Naive thymus-derived CD8-positive, alpha-beta T cell (primary cell): ENCODE results near the gene TOE1. TPM values are rescaled to one million over a fixed set of nuclear protein-coding genes. Genes with fewer than 3 reads are reported as not detected.
A peak's percentile ranks its signal among the peaks of the same experiment; 100 is the strongest.
"Not testable (repeated sequence)": the region's sequence is repeated elsewhere in the genome, so short reads cannot be mapped to it uniquely, and the experiment has no call there.

ENCODE experiments used
- ATAC-seq, 2 donors: fragments of 150-1000 bp; cut with Tn5 transposase in 1 of 2; sonication (Bioruptor Pico), chemical (Tn5 transposase) in 1 of 2; 1 replicate in 1 of 2; 2 replicates in 1 of 2; pipeline ENCODE4 v1.10.0; 2021; ENCODE audit warnings: mild to moderate bottlenecking in 2 of 2, moderate library complexity in 2 of 2
- POLR2A ChIA-PET: fragments of 350-600 bp; sonication (Branson Sonifier 250); formaldehyde crosslinking; loops from one replicate; lab custom pipeline; 2021; ENCODE audit warnings: antibody characterized with exemption; lab: Charles Lee
- DNase-seq, 10 donors: peaks; one replicate each; pipeline versions ENCODE4 v3.0.0 to v3.0.0-alpha.2; 2020 to 2022
- H3K27ac Mint-ChIP-seq, 10 donors: one replicate each; pipeline ENCODE4 v1.8.0; 2020 to 2022; ENCODE audit warnings: mild to moderate bottlenecking in 10 of 10, mixed read lengths in 10 of 10, moderate library complexity in 4 of 10, inconsistent platforms in 1 of 10
- H3K27me3 Mint-ChIP-seq, 5 donors: one replicate each; pipeline ENCODE4 v1.8.0; 2021 to 2022; ENCODE audit warnings: mixed read lengths in 5 of 5
- H3K36me3 Mint-ChIP-seq, 3 donors: one replicate each; pipeline ENCODE4 v1.8.0; 2020 to 2022; ENCODE audit warnings: mixed read lengths in 3 of 3, mild to moderate bottlenecking in 2 of 3, inconsistent platforms in 1 of 3
- H3K4me1 Mint-ChIP-seq, 4 donors: one replicate each; pipeline ENCODE4 v1.8.0; 2021 to 2022; ENCODE audit warnings: mixed read lengths in 4 of 4
- H3K4me3 Mint-ChIP-seq, 10 donors: one replicate each; pipeline ENCODE4 v1.8.0; 2020 to 2022; ENCODE audit warnings: mild to moderate bottlenecking in 10 of 10, mixed read lengths in 10 of 10, moderate library complexity in 6 of 10, inconsistent platforms in 1 of 10
- H3K9me3 Mint-ChIP-seq, 9 donors: one replicate each; pipeline ENCODE4 v1.8.0; 2020 to 2022; ENCODE audit warnings: mixed read lengths in 9 of 9, mild to moderate bottlenecking in 3 of 9, inconsistent platforms in 1 of 9, moderate library complexity in 1 of 9
- polyA plus RNA-seq, 3 donors: library from polyadenylated mRNA; unstranded; fragments of 300-500 nt; fragmentation: Illumina TruSeq; gene quantifications; one replicate each; pipeline ENCODE4 v1.2.3, GENCODE V29; 2021
- total RNA-seq, 8 experiments: library from RNA in 2 of 8; stranded (reverse) in 2 of 8; gene quantifications; one replicate each; pipeline ENCODE4 v1.2.3 and lab custom pipeline; 2021 to 2026

Gene TOE1
- total and polyA plus RNA-seq, 5 experiments from 2014 or later, result 8.2 to 24.5 (median 12.3) TPM

DNA sequence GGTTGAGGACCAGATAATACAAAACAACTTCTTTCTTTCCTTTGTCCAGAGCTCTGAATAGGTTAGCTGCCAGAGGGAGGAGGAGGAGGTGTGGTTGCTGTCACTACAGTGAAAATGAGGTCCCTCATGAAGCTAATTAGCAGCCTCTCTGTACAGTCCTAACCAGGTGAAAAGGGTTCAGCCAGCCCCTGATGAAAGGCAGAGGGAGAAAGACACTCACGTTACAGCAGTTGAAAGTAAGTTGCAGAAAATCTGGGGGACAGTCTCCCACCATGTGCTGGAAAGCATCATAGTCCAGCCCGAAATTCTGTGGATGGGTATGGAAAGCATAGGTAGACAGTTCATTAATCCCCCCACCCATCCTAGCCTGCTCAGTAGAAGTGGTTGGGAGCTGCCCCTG, 6.5 kb downstream of the TOE1 start:
- no peak overlapping the region for H3K4me3 Mint-ChIP-seq
- ATAC-seq, result no peak
- DNase-seq, result no peak
- POLR2A ChIA-PET, result no interaction called here
- no peaks in the 10 kb centered on the region for H3K27me3 Mint-ChIP-seq
- peaks cover 7 to 19% (median 15%) of the 10 kb centered on the region in 4 donors for H3K4me1 Mint-ChIP-seq
- peak overlapping the region in 7 of 10 donors; percentile 25 to 65 (median 58) for H3K27ac Mint-ChIP-seq
- peaks cover 0 to 40% (median 0%) of the 10 kb centered on the region in 3 donors for H3K36me3 Mint-ChIP-seq
- H3K9me3 Mint-ChIP-seq, result no peaks in the 10 kb centered on the region

DNA sequence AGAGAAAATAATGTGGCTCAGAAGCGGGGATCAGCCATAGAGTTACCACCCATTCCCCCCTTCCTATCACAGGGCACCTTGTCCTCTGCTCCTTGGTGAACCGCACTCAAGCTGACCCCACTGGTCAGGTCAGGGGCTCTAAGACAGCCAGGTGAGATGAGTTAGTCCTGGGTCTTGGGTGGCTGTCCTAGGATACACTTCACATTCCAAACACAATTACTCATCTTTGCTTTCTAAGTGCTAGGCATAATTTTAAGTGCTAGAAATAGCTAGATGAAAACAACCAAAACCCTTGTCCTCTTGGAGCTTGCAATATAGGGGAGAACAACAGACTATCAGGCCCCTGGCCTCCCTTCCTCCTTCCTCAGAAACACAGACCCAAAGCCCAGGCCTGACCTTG, 8.1 kb downstream of the TOE1 start:
- Mint-ChIP-seq H3K4me3 (no peak overlapping the region), H3K27me3 (no peaks in the 10 kb centered on the region), H3K27ac (peak overlapping the region in 6 of 10 donors; percentile 25 to 84 (median 44)), H3K9me3 (no peaks in the 10 kb centered on the region), H3K36me3 (peaks cover 0 to 26% (median 0%) of the 10 kb centered on the region in 3 donors), H3K4me1 (peaks cover 0 to 5% (median 2%) of the 10 kb centered on the region in 4 donors)
- POLR2A ChIA-PET, result interaction anchor here (1.1 kb wide), 1 partner anchor 8 kb away, joined by 5 read pairs; the partner anchor contains the start of genes MUTYH and TOE1
- DNase-seq (no peak), ATAC-seq (no peak)

DNA sequence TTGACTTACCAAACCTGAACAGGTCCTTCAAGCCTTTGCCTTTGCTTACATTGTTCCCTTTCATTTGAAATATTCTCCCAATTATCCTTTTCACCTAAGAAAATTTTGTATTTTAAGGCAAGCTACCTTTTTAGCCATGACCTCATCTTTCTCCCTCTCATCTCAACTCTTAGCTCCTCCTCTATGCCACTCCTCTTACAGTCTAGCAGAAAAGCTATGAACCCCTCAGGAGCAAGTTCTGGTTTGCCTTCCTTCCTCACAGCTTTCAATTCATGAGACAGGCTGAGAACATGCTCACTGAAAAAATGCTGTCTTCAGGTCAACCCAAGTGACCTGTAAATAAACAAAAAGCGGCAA, 8.6 kb downstream of the TOE1 start:
- Mint-ChIP-seq H3K27me3 (no peaks in the 10 kb centered on the region), H3K4me3 (no peak overlapping the region), H3K4me1 (peaks cover 0 to 2% (median 0%) of the 10 kb centered on the region in 4 donors), H3K27ac (peak overlapping the region in 9 of 10 donors; percentile 7 to 84 (median 39)), H3K36me3 (peaks cover 0 to 20% (median 0%) of the 10 kb centered on the region in 3 donors), H3K9me3 (no peaks in the 10 kb centered on the region)
- POLR2A ChIA-PET, result interaction anchor here (1.1 kb wide), 1 partner anchor 9 kb away, joined by 5 read pairs; the partner anchor contains the start of genes MUTYH and TOE1
- ATAC-seq (no peak), DNase-seq (no peak)

DNA sequence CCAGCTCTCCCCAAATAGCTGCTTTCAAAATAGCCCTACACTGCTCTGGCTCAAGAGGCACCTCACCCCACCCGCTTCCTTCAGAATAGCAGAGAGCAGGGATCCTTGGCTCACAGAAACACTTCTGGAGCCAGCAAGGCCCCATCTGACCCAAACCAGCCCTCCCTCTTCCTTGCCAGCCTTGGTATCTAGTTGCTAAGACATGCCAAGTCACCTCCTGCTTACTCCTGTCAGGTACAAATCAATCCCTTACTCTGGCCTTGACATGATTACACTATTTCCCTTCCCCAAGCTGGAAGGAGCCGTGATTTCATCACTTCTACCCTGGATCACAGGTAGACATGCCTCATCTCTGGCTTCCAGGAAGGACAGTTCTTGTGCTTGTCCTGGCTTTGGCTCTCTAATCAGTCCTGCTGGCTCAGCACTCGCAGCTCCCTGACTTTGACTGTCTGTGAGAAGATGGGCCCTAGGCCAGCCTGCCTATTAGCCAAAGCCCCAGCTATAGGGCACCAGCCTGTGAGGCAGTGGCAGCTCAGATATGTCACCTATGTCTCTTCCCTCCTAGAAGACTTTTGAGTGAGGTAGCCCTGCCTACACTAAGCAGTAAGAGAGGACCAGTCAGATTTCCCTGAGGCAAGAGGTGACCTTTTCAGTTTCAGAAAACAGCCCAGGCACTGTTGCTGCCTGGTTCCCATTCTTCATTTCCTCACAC, 9.2 kb downstream of the TOE1 start:
- Mint-ChIP-seq H3K27ac (peak overlapping the region in 4 of 10 donors; percentile 31 to 84 (median 64)), H3K36me3 (peaks cover 0 to 15% (median 0%) of the 10 kb centered on the region in 3 donors), H3K4me3 (no peak overlapping the region), H3K27me3 (no peaks in the 10 kb centered on the region), H3K4me1 (peaks cover 0 to 2% (median 0%) of the 10 kb centered on the region in 4 donors), H3K9me3 (no peaks in the 10 kb centered on the region)
- DNase-seq, result no peak
- POLR2A ChIA-PET, result interaction anchor here (1.1 to 1.5 kb wide), 2 partner anchors 9 to 10 kb away, joined by 5 to 6 read pairs; partner anchors contain the start of genes MUTYH and TOE1
- ATAC-seq, result no peak

DNA sequence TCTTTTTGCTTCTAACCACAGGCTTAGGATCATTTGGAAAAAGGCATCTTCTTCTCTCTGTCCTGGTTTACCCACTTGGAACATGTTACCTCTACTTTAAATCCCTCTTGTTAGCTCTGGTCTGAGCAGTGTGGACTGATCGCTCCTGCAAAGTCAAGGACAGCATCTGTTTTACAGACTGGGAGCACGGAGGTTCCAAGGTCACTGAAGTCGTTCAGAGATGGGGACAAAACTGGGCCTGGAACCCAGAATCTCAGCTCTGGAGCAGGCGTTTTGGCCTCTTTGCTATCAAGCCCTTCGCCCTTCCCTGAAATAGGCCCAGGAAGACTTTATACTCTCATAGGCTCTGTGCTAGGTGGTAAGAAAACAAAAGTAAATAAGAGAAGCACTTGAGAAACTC, 11.5 kb downstream of the TOE1 start:
- H3K4me1 Mint-ChIP-seq, result no peaks in the 10 kb centered on the region
- no peak overlapping the region for H3K27ac Mint-ChIP-seq
- ATAC-seq (no peak), DNase-seq (no peak)
- H3K27me3 Mint-ChIP-seq, result no peaks in the 10 kb centered on the region
- no peak overlapping the region for H3K4me3 Mint-ChIP-seq
- H3K36me3 Mint-ChIP-seq, result no peaks in the 10 kb centered on the region
- no peaks in the 10 kb centered on the region for H3K9me3 Mint-ChIP-seq
- POLR2A ChIA-PET, result interaction anchor here (0.6 kb wide), 1 partner anchor 139 kb away, joined by 4 read pairs; no protein-coding TSS in a partner anchor

DNA sequence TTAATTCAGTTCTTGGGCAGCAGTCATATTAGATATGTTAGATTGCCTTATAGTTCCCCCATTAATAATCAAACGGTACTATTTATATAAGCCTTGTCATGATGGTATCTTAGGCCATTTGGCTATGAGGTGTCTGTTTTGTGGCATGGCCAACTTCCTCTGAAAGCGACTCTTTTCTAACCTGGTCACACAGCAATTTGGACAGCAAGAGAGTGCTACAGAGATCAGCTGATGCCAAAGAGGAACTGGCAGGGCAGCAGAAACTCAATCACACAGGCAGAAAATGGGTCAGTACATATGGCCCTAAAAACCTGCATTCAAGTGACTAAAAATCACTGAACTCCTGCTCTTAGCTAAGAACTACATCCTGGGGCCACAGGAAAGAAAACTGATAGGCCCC, 13.7 kb downstream of the TOE1 start:
- H3K4me1 Mint-ChIP-seq, result no peaks in the 10 kb centered on the region
- H3K9me3 Mint-ChIP-seq, result no peaks in the 10 kb centered on the region
- ATAC-seq (no peak), DNase-seq (no peak)
- no peak overlapping the region for H3K4me3 Mint-ChIP-seq
- H3K27ac Mint-ChIP-seq, result no peak overlapping the region
- POLR2A ChIA-PET, result interaction anchor here (0.6 kb wide), 1 partner anchor 16 kb away, joined by 3 read pairs; no protein-coding TSS in a partner anchor
- H3K27me3 Mint-ChIP-seq, result no peaks in the 10 kb centered on the region
- peaks cover 0 to 2% (median 0%) of the 10 kb centered on the region in 3 donors for H3K36me3 Mint-ChIP-seq

DNA sequence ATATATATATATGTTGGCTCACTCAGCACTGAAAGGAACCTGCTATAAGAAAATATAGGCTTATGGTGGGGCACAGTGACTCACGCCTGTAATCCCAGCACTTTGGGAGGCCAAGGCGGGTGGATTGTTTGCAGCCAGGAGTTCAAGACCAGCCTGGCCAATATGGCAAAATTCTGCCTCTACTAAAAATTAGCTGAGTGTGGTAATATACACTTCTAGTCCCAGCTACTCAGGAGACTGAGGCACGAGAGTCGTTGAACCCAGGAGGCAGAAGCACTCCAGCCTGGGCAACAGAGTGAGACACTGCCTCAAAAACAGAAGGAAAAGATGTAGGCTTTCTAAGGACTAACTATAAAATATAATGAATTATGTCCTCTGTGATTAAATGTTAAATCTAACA, 14.9 kb downstream of the TOE1 start:
- Mint-ChIP-seq H3K36me3 (peaks cover 0 to 2% (median 0%) of the 10 kb centered on the region in 3 donors), H3K4me1 (peaks cover under 1 to 1% (median under 1%) of the 10 kb centered on the region in 4 donors), H3K4me3 (no peak overlapping the region), H3K27ac (no peak overlapping the region), H3K27me3 (no peaks in the 10 kb centered on the region), H3K9me3 (no peaks in the 10 kb centered on the region)
- ATAC-seq (no peak), DNase-seq (no peak)
- POLR2A ChIA-PET, result no interaction called here

DNA sequence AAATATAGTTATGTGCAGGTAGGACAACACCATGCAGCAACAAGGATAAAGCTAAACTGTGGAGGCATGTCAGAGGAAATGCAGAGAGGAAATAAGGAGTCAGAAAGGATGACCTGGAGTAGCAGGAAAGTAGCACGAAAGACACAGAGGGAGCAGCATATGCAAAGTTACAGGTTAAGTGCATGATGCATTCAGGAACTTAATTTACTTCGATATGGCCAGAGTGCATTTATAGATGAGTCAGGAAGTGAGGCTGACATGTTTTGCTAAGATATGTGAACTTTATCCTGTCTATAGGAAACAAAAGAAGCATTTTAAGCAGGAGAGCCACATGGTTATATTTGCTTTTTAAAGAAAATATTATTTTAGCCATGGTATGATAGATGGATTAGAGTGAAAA, 15.7 kb downstream of the TOE1 start:
- H3K27me3 Mint-ChIP-seq, result no peaks in the 10 kb centered on the region
- ATAC-seq, result no peak
- no peaks in the 10 kb centered on the region for H3K9me3 Mint-ChIP-seq
- peaks cover 2 to 6% (median 5%) of the 10 kb centered on the region in 4 donors for H3K4me1 Mint-ChIP-seq
- peaks cover 0 to 2% (median 0%) of the 10 kb centered on the region in 3 donors for H3K36me3 Mint-ChIP-seq
- no peak overlapping the region for H3K27ac Mint-ChIP-seq
- H3K4me3 Mint-ChIP-seq, result no peak overlapping the region
- DNase-seq, result no peak
- POLR2A ChIA-PET, result no interaction called here

DNA sequence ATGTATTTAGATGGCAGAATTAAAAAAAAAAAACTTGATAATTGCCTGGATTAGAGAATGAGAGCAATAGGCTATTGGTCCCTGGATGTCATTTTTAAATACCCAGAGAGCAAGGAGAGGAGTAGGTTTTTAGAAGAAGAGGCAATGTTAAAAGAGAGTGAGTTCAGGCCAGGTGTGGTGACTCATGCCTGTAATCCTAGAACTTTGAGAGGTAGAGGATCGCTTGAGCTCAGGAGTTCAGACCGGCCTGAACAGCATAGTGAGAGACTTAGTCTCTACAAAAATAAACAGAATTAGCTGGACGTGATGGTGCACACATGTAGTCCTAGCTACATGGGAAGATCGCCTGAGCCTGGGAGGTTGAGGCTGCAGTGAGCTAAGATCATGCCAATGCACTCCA, 16.2 kb downstream of the TOE1 start:
- H3K9me3 Mint-ChIP-seq, result no peaks in the 10 kb centered on the region

DNA sequence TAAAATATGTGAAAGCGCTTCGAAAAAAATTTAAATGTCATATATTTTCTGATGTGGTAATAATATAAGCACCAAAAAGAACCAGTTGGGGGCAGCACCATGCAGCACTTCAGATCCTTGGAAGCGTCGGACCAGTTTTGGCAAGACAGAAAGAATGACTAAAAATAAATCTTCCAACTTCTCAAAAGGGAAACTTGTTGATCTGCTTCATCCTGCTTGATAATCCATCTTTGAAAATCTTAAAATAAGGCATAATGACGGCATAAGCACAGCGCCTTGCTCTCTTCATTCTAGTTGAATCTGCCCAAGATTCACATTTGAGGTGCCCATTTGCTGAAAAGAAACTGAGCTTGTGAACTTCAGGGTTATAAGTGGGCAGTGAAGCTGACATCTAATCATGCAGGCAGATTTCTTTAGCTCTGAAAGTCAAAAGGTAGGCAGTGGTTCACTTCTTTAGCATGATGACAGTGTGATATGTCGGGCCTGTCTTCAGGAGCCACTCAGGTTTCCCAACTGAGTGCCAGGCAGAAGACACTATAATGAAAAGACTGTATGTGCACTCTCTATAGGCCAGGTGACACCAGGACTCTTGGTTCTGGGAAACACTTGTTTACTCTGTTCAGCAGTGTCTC, 20.0 kb downstream of the TOE1 start:
- Mint-ChIP-seq H3K27ac (peak overlapping the region in 4 of 10 donors; percentile 2 to 47 (median 26)), H3K9me3 (no peaks in the 10 kb centered on the region), H3K4me1 (peaks cover 2 to 6% (median 5%) of the 10 kb centered on the region in 4 donors), H3K4me3 (peak overlapping the region in 2 of 10 donors; percentile 6 to 46), H3K27me3 (no peaks in the 10 kb centered on the region), H3K36me3 (peaks cover 0 to 2% (median 0%) of the 10 kb centered on the region in 3 donors)
- POLR2A ChIA-PET, result interaction anchor here (1.0 to 1.1 kb wide), 2 partner anchors 132 to 133 kb away, joined by 4 to 10 read pairs; no protein-coding TSS in a partner anchor
- DNase-seq (peak in 9 of 10 donors; percentile 23 to 73 (median 46)), ATAC-seq (peak; percentile 59 to 75)

More for the DNA sequence above, 16.2 kb downstream of the TOE1 start:
- Mint-ChIP-seq H3K4me3 (no peak overlapping the region), H3K27ac (peak overlapping the region in 1 of 10 donors; percentile 12), H3K27me3 (no peaks in the 10 kb centered on the region), H3K36me3 (peaks cover 0 to 2% (median 0%) of the 10 kb centered on the region in 3 donors), H3K4me1 (peaks cover 2 to 6% (median 5%) of the 10 kb centered on the region in 4 donors)
- no peak for DNase-seq
- POLR2A ChIA-PET, result interaction anchor here (0.6 to 1.7 kb wide), 3 partner anchors 16 to 137 kb away, joined by 3 to 4 read pairs (median 3); partner anchors contain the start of genes MUTYH and TOE1
- no peak for ATAC-seq

DNA sequence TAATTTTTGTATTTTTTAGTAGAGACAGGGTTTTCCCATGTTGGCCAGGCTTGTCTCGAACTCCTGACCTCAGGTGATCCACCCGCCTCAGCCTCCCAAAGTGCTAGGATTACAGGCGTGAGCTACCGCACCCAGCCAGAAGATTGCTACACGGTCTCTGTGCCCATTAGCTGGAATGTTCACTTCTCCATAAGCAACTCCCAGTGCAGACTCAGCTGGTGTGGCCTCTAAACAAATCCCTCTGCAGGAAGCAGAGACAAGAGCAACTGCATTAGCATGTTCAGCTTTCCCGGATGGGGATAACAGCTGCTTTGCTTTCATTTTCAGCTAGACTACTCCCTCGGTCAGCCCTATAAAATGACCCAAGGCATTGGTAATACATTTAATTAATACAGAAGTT, 21.0 kb downstream of the TOE1 start:
- DNase-seq, POLR2A ChIA-PET, H3K36me3 Mint-ChIP-seq, ATAC-seq, H3K4me1 Mint-ChIP-seq, H3K27ac Mint-ChIP-seq, H3K27me3 Mint-ChIP-seq, H3K4me3 Mint-ChIP-seq, H3K9me3 Mint-ChIP-seq: not testable (repeated sequence)

DNA sequence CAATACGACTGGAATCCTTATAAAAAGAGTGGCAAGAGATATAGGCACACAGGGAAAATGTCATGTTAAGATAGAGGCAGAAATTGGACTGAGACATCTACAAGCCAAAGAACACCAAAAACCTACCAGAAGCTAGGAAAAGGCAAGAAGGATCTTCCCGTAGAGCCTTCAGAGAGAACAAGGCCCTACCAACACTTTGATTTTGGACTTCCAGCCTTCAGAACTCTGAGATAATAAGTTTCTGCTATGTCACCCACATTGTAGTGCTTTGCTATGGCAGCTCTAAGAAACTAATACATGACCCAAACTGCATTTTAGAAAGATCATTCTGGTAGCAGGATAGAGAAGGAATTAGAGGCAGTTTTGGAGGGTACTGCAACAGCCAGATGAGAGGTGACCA, 24.3 kb downstream of the TOE1 start:
- no peak overlapping the region for H3K27ac Mint-ChIP-seq
- no peaks in the 10 kb centered on the region for H3K36me3 Mint-ChIP-seq
- no peak for ATAC-seq
- H3K4me1 Mint-ChIP-seq, result peaks cover 2 to 6% (median 5%) of the 10 kb centered on the region in 4 donors
- POLR2A ChIA-PET, result no interaction called here
- no peaks in the 10 kb centered on the region for H3K27me3 Mint-ChIP-seq
- no peak overlapping the region for H3K4me3 Mint-ChIP-seq
- H3K9me3 Mint-ChIP-seq, result no peaks in the 10 kb centered on the region
- DNase-seq, result no peak
